GM12801 (cell line): ENCODE data around the gene ADK.

Experiments used
- CTCF ChIP-seq: IDR thresholded peaks from one replicate; pipeline ENCODE4 v1.5.1; 2011; ENCODE audit warnings: control low read depth; ENCODE audit not compliant: insufficient read length; ENCODE audit errors: extremely low read depth

Gene ADK

GRCh38 chr10:74164716-74165529 is 13.9 kb downstream of the ADK start:
- no peak for TF ChIP-seq CTCF

- no peak for TF ChIP-seq CTCF
Measured at GRCh38 chr10:74165530-74165901, 14.5 kb downstream of the ADK start.

GRCh38 chr10:74167443-74167842 is 16.4 kb downstream of the ADK start:
- TF ChIP-seq CTCF, result no peak

- no peak for TF ChIP-seq CTCF
Measured at GRCh38 chr10:74171625-74172024, 20.6 kb downstream of the ADK start.

GRCh38 chr10:74174521-74174920 is 23.5 kb downstream of the ADK start:
- no peak for TF ChIP-seq CTCF

GRCh38 chr10:74175510-74176379 is 24.7 kb downstream of the ADK start:
- TF ChIP-seq CTCF, result no peak

GRCh38 chr10:74176380-74177139 is 25.5 kb downstream of the ADK start:
- no peak for TF ChIP-seq CTCF
